Liver (tissue), 9 donors: Measurements from ENCODE around the gene KCNK16. TPM values are rescaled to one million over a fixed set of nuclear protein-coding genes. Genes with fewer than 3 reads are reported as not detected.

ENCODE experiments used
- DNase-seq: peaks from one replicate; pipeline ENCODE4 v3.0.0-alpha.2; 2017; ENCODE audit warnings: low spot score
- H3K27ac ChIP-seq, 2 donors: one replicate each; pipeline ENCODE4 v1.7.0; 2013; ENCODE audit warnings: inconsistent platforms in 2 of 2, low read length in 2 of 2, control low read depth in 1 of 2, low read depth in 1 of 2, mild to moderate bottlenecking in 1 of 2
- H3K27me3 ChIP-seq, 4 donors: one replicate each; pipeline versions ENCODE4 v1.6.1 to v1.7.0; 2013; ENCODE audit warnings: low read length in 3 of 4, inconsistent platforms in 1 of 4, mild to moderate bottlenecking in 1 of 4, moderate library complexity in 1 of 4; ENCODE audit not compliant: control insufficient read depth in 4 of 4, insufficient read depth in 4 of 4
- H3K36me3 ChIP-seq, 4 donors: one replicate each; pipeline versions ENCODE4 v1.6.1 to v1.7.0; 2013; ENCODE audit warnings: low read length in 3 of 4, mild to moderate bottlenecking in 3 of 4, low read depth in 1 of 4, moderate library complexity in 1 of 4; ENCODE audit not compliant: control insufficient read depth in 4 of 4, insufficient read depth in 3 of 4
- H3K4me1 ChIP-seq, 4 donors: one replicate each; pipeline versions ENCODE4 v1.6.1 to v1.7.0; 2013; ENCODE audit warnings: low read length in 3 of 4, mild to moderate bottlenecking in 3 of 4, moderate library complexity in 1 of 4; ENCODE audit not compliant: control insufficient read depth in 4 of 4, insufficient read depth in 4 of 4
- H3K4me3 ChIP-seq, 3 donors: one replicate each; pipeline versions ENCODE4 v1.6.1 to v1.7.0; 2013; ENCODE audit warnings: low read length in 3 of 3, control low read depth in 1 of 3, low read depth in 1 of 3, mild to moderate bottlenecking in 1 of 3
- H3K9ac ChIP-seq, 2 donors: one replicate each; pipeline ENCODE4 v1.7.0; 2013; ENCODE audit warnings: low read length in 2 of 2, mild to moderate bottlenecking in 2 of 2, moderate library complexity in 2 of 2, control low read depth in 1 of 2, low read depth in 1 of 2
- H3K9me3 ChIP-seq, 4 donors: one replicate each; pipeline versions ENCODE4 v1.6.1 to v1.7.0; 2013; ENCODE audit warnings: low read length in 3 of 4; ENCODE audit not compliant: control insufficient read depth in 4 of 4
- ATF3 ChIP-seq: IDR thresholded peaks from 2 replicates; pipeline ENCODE4 v1.6.1; 2016; ENCODE audit warnings: antibody characterized with exemption
- CTCF ChIP-seq: fragments of 150-350 bp; IDR thresholded peaks from 2 replicates; pipeline ENCODE4 v1.5.1; 2017; ENCODE audit warnings: improper control_type of control experiment, low read depth, low read length; ENCODE audit not compliant: missing input control
- EGR1 ChIP-seq, 2 donors: IDR thresholded peaks; 2 replicates each; pipeline ENCODE4 v1.6.1; 2016 to 2018; ENCODE audit warnings: antibody characterized with exemption in 2 of 2, low read depth in 2 of 2
- FOXA1 ChIP-seq: IDR thresholded peaks from 2 replicates; pipeline ENCODE4 v1.6.1; 2016; ENCODE audit warnings: antibody characterized with exemption
- FOXA2 ChIP-seq: IDR thresholded peaks from 2 replicates; pipeline ENCODE4 v1.6.1; 2016; ENCODE audit warnings: antibody characterized with exemption
- GABPA ChIP-seq, 2 donors: IDR thresholded peaks in 1 of 2; conservative IDR thresholded peaks in 1 of 2; 2 replicates each; pipeline ENCODE4 v1.6.1; 2016; ENCODE audit warnings: antibody characterized with exemption in 2 of 2, mild to moderate bottlenecking in 1 of 2, moderate library complexity in 1 of 2
- HNF4A ChIP-seq, 2 donors: conservative IDR thresholded peaks; 2 replicates each; pipeline ENCODE4 v1.6.1; 2016; ENCODE audit warnings: antibody characterized with exemption in 2 of 2, mild to moderate bottlenecking in 2 of 2
- HNF4G ChIP-seq: IDR thresholded peaks from 2 replicates; pipeline ENCODE4 v1.6.1; 2016; ENCODE audit warnings: antibody characterized with exemption
- JUND ChIP-seq, 2 donors: IDR thresholded peaks; 2 replicates each; pipeline ENCODE4 v1.6.1; 2016; ENCODE audit warnings: antibody characterized with exemption in 2 of 2
- MAX ChIP-seq: IDR thresholded peaks from 2 replicates; pipeline ENCODE4 v1.6.1; 2016; ENCODE audit warnings: antibody characterized with exemption
- RAD21 ChIP-seq, 2 donors: IDR thresholded peaks; 2 replicates each; pipeline ENCODE4 v1.6.1; 2016; ENCODE audit warnings: antibody characterized with exemption in 2 of 2, mild to moderate bottlenecking in 2 of 2
- REST ChIP-seq: IDR thresholded peaks from 2 replicates; pipeline ENCODE4 v1.6.1; 2016; ENCODE audit warnings: antibody characterized with exemption, mild to moderate bottlenecking
- RXRA ChIP-seq, 2 donors: IDR thresholded peaks; 2 replicates each; pipeline ENCODE4 v1.6.1; 2017 to 2018; ENCODE audit warnings: antibody characterized with exemption in 2 of 2, mild to moderate bottlenecking in 1 of 2
- SP1 ChIP-seq: IDR thresholded peaks from 2 replicates; pipeline ENCODE4 v1.6.1; 2018; ENCODE audit warnings: antibody characterized with exemption, mild to moderate bottlenecking
- TAF1 ChIP-seq: conservative IDR thresholded peaks from 2 replicates; pipeline ENCODE4 v1.6.1; 2016; ENCODE audit warnings: antibody characterized with exemption, mild to moderate bottlenecking
- YY1 ChIP-seq: IDR thresholded peaks from 2 replicates; pipeline ENCODE4 v1.6.1; 2016; ENCODE audit warnings: antibody characterized with exemption, mild to moderate bottlenecking
- ZBTB33 ChIP-seq: IDR thresholded peaks from 2 replicates; pipeline ENCODE4 v1.6.1; 2016; ENCODE audit warnings: antibody characterized with exemption
- WGBS: extraction: QIAGEN DNeasy Blood & Tissue Kit; methylation state at CpG from one replicate; pipeline ENCODE4 v1.1.7; 2013; 5-methylcytosine and 5-hydroxymethylcytosine counted together
- polyA plus RNA-seq, 2 donors: library from polyadenylated mRNA; stranded (reverse) in 1 of 2; unstranded in 1 of 2; fragments of 200-250 nt in 1 of 2; fragments of >200 nt in 1 of 2; fragmentation: Nextera tagmentation in 1 of 2; extraction: Ambion mirVana in 1 of 2; gene quantifications; one replicate each; pipeline versions ENCODE4 v1.2.1 to v1.2.3, GENCODE V29; 2013 to 2015
- total RNA-seq, 2 donors: library from RNA; depleted of rRNA; stranded (reverse); fragments of >200 nt; gene quantifications; one replicate each; pipeline ENCODE4 v1.2.3, GENCODE V29; 2014
- donor health status: healthy.
- donor health status: healthy.
- donor health status: healthy.
- donor health status: healthy.
- donor health status: healthy.

KCNK16 gene
- total and polyA plus RNA-seq, 4 donors: not detected

GRCh38 chr6:39367700-39368099, 45.2 kb upstream of the KCNK16 start:
- DNase-seq: no peak
- no peak overlapping the region for H3K9ac ChIP-seq
- peaks cover 0 to 12% (median 4%) of the 10 kb centered on the region in 4 donors for H3K4me1 ChIP-seq
- H3K27ac ChIP-seq: no peak overlapping the region
- TF ChIP-seq RAD21 (IDR thresholded peaks at IDR 0.05): no peak
- no peak for TF ChIP-seq MAX
- TF ChIP-seq JUND (IDR thresholded peaks at IDR 0.05): no peak
- no peak for TF ChIP-seq HNF4A (conservative IDR thresholded peaks at IDR 0.05)
- no peak for TF ChIP-seq TAF1
- no peaks in the 10 kb centered on the region for H3K36me3 ChIP-seq
- 82% methylated on average over 3 of the region's 3 CpGs for WGBS
- no peak overlapping the region for H3K4me3 ChIP-seq
- no peaks in the 10 kb centered on the region for H3K27me3 ChIP-seq
- H3K9me3 ChIP-seq: no peaks in the 10 kb centered on the region

- Histone ChIP-seq H3K27ac (no peak overlapping the region), H3K4me3 (no peak overlapping the region), H3K36me3 (no peaks in the 10 kb centered on the region), H3K4me1 (peaks cover 3 to 12% (median 5%) of the 10 kb centered on the region in 4 donors), H3K9me3 (no peaks in the 10 kb centered on the region), H3K9ac (no peak overlapping the region), H3K27me3 (no peaks in the 10 kb centered on the region)
- 81% methylated on average over 9 of the region's 9 CpGs for WGBS
- TF ChIP-seq FOXA1 (no peak), RXRA (IDR thresholded peaks at IDR 0.05) (no peak), MAX (no peak), ATF3 (no peak), JUND (IDR thresholded peaks at IDR 0.05) (no peak), YY1 (no peak), FOXA2 (no peak), EGR1 (IDR thresholded peaks at IDR 0.05; ENCODE audit: low read depth in 2 of 2) (no peak), HNF4A (conservative IDR thresholded peaks at IDR 0.05) (no peak), RAD21 (IDR thresholded peaks at IDR 0.05) (no peak), ZBTB33 (no peak), GABPA (IDR thresholded peaks at IDR 0.05 in 1 of 2, conservative IDR thresholded peaks at IDR 0.05 in 1 of 2) (no peak), REST (no peak), CTCF (no peak), SP1 (no peak), HNF4G (no peak)
- DNase-seq: no peak
These were observed 44.6 kb upstream of the KCNK16 start for GRCh38 chr6:39366931-39367618.
